Fibroblast of pulmonary artery (primary cell): ENCODE results near the gene HNRNPM.
"Not testable (repeated sequence)": the region's sequence is repeated elsewhere in the genome, so short reads cannot be mapped to it uniquely, and the experiment has no call there.

Experiments
- DNase-seq: peaks from one replicate; pipeline ENCODE4 v3.0.0-alpha.2; 2010; ENCODE audit warnings: low read depth
- H3K4me3 ChIP-seq: replicated peaks from 2 replicates; pipeline ENCODE4 v1.5.1; 2011; ENCODE audit warnings: low read depth, mild to moderate bottlenecking, control low read depth, low read length, moderate library complexity
- CTCF ChIP-seq: IDR thresholded peaks from 2 replicates; pipeline ENCODE4 v1.5.1; 2011; ENCODE audit warnings: mild to moderate bottlenecking, control low read depth, low read length, inconsistent platforms; ENCODE audit errors: missing control alignments

The HNRNPM gene

GRCh38 chr19:8510589-8511115 lies 65.9 kb downstream of the HNRNPM start:
- TF ChIP-seq CTCF, result no peak
- DNase-seq, result no peak
- H3K4me3 ChIP-seq, result no peak overlapping the region

- no peak for DNase-seq
- TF ChIP-seq CTCF, result no peak
- no peak overlapping the region for H3K4me3 ChIP-seq
These were observed 66.9 kb downstream of the HNRNPM start for GRCh38 chr19:8511573-8512101.

- peak; percentile 24 for DNase-seq
- no peak overlapping the region for H3K4me3 ChIP-seq
- TF ChIP-seq CTCF, result no peak
These were observed 67.6 kb downstream of the HNRNPM start for GRCh38 chr19:8512115-8512967.

- no peak for TF ChIP-seq CTCF
- no peak for DNase-seq
- H3K4me3 ChIP-seq, result peak overlapping the region; percentile 64
These were observed 68.4 kb downstream of the HNRNPM start for GRCh38 chr19:8513036-8513686.

GRCh38 chr19:8513687-8514504 lies 69.1 kb downstream of the HNRNPM start, which contains the start of gene ZNF414:
Gene ZNF414, minus strand, starts transcription at chr19:8514167. Its CDS starts 121 bp downstream, at chr19:8514046.
- peak within 1 kb of the TSS; percentile 64 for H3K4me3 ChIP-seq
- no peak for TF ChIP-seq CTCF
- peak; percentile 97 for DNase-seq

GRCh38 chr19:8514505-8515009 lies 69.8 kb downstream of the HNRNPM start:
- peak overlapping the region; percentile 64 for H3K4me3 ChIP-seq
- not testable (repeated sequence) for DNase-seq

- no peak overlapping the region for H3K4me3 ChIP-seq
- no peak for TF ChIP-seq CTCF
- DNase-seq, result no peak
These were observed 70.5 kb downstream of the HNRNPM start for GRCh38 chr19:8515317-8515716.
